GM19438 (cell line): Measurements from ENCODE around the gene MRPL28.
"Not testable (repeated sequence)": the region's sequence is repeated elsewhere in the genome, so short reads cannot be mapped to it uniquely, and the experiment has no call there.

Experiments
- ATAC-seq: cut with Tn5 transposase; IDR thresholded peaks from one replicate; pipeline ENCODE4 v1.9.1; 2021; ENCODE audit warnings: low read depth; ENCODE audit not compliant: unreplicated experiment

The MRPL28 gene

GRCh38 chr16:375212-375611, 4.9 kb upstream of the MRPL28 start:
- ATAC-seq, result no peak

- ATAC-seq, result no peak
Observed at GRCh38 chr16:374616-374926, 4.2 kb upstream of the MRPL28 start.

- ATAC-seq, result no peak
Observed at GRCh38 chr16:373848-374615, 3.7 kb upstream of the MRPL28 start.

- no peak for ATAC-seq
Observed at GRCh38 chr16:373020-373598, 2.8 kb upstream of the MRPL28 start.

- no peak for ATAC-seq
Observed at GRCh38 chr16:372302-372983, 2.1 kb upstream of the MRPL28 start.

- ATAC-seq, result no peak
Observed at GRCh38 chr16:371515-372301, 1.4 kb upstream of the MRPL28 start.

- ATAC-seq, result no peak
Observed at GRCh38 chr16:370979-371514, 709 bp upstream of the MRPL28 start.

GRCh38 chr16:369866-370436, 387 bp downstream of the MRPL28 start:
- ATAC-seq, result no peak

GRCh38 chr16:369275-369865, 968 bp downstream of the MRPL28 start:
- no peak for ATAC-seq

GRCh38 chr16:368388-369158, 1.8 kb downstream of the MRPL28 start:
- ATAC-seq, result no peak

GRCh38 chr16:367333-367903, 2.9 kb downstream of the MRPL28 start:
- ATAC-seq, result no peak

- no peak for ATAC-seq
Observed at GRCh38 chr16:366476-366875, 3.9 kb downstream of the MRPL28 start.

- no peak for ATAC-seq
Observed at GRCh38 chr16:364595-365491, 5.5 kb downstream of the MRPL28 start.

- no peak for ATAC-seq
Observed at GRCh38 chr16:363766-364490, 6.4 kb downstream of the MRPL28 start.

GRCh38 chr16:363110-363765, 7.1 kb downstream of the MRPL28 start:
- no peak for ATAC-seq

GRCh38 chr16:362702-362999, 7.7 kb downstream of the MRPL28 start:
- ATAC-seq, result not testable (repeated sequence)
